WTC11 (cell line): ENCODE data around the gene DEPDC5. TPM values are rescaled to one million over a fixed set of nuclear protein-coding genes. Genes with fewer than 3 reads are reported as not detected.
A peak's percentile ranks its signal among the peaks of the same experiment; 100 is the strongest.

Experiments used
- ATAC-seq: fragments of 200-7000 bp; cut with Tn5 transposase; 2 replicates; pipeline ENCODE4 v1.10.0; 2021; ENCODE audit warnings: mild to moderate bottlenecking, moderate library complexity
- CTCF ChIA-PET: fragments of 300-600 bp; sonication (Branson Sonifier 250); formaldehyde crosslinking; loops from one replicate; lab custom pipeline; 2021; ENCODE audit warnings: antibody characterized with exemption; lab: Charles Lee
- POLR2A ChIA-PET: fragments of 350-600 bp; sonication (Branson Sonifier 250); formaldehyde crosslinking; loops from one replicate; lab custom pipeline; 2021; ENCODE audit warnings: antibody characterized with exemption; lab: Charles Lee
- DNase-seq: peaks from one replicate; pipeline ENCODE4 v3.0.0; 2021; ENCODE audit warnings: low spot score
- H3K27ac Mint-ChIP-seq: 2 replicates; pipeline ENCODE4 v1.8.0; 2021; ENCODE audit warnings: mixed read lengths
- H3K27me3 Mint-ChIP-seq: 2 replicates; pipeline ENCODE4 v1.8.0; 2021; ENCODE audit warnings: low read depth, mild to moderate bottlenecking, moderate library complexity, mixed read lengths
- H3K36me3 Mint-ChIP-seq: 2 replicates; pipeline ENCODE4 v1.8.0; 2021; ENCODE audit warnings: mixed read lengths
- H3K4me1 Mint-ChIP-seq: 2 replicates; pipeline ENCODE4 v1.8.0; 2022; ENCODE audit warnings: mixed read lengths
- H3K4me3 Mint-ChIP-seq: 2 replicates; pipeline ENCODE4 v1.8.0; 2021; ENCODE audit warnings: mild to moderate bottlenecking, moderate library complexity, mixed read lengths
- H3K9me3 Mint-ChIP-seq: 2 replicates; pipeline ENCODE4 v1.8.0; 2021; ENCODE audit warnings: mixed read lengths
- ATF1 ChIP-seq: sonication (generic); formaldehyde crosslinking; IDR thresholded peaks from 2 replicates; pipeline ENCODE4 v1.8.1; 2023; ENCODE audit warnings: mild to moderate bottlenecking, moderate library complexity, missing genetic modification reagents
- ATF3 ChIP-seq: sonication (generic); formaldehyde crosslinking; conservative IDR thresholded peaks from 2 replicates; pipeline ENCODE4 v1.8.1; 2022; ENCODE audit warnings: mild to moderate bottlenecking, missing genetic modification reagents
- CTCF ChIP-seq: fragments of 200-600 bp; IDR thresholded peaks from 2 replicates; pipeline ENCODE4 v1.8.0; 2022; ENCODE audit warnings: antibody characterized with exemption
- E2F5 ChIP-seq: sonication (generic); formaldehyde crosslinking; IDR thresholded peaks from 2 replicates; pipeline ENCODE4 v1.8.1; 2022; ENCODE audit warnings: mild to moderate bottlenecking, moderate library complexity, missing genetic modification reagents
- ETV6 ChIP-seq: sonication (generic); formaldehyde crosslinking; IDR thresholded peaks from 2 replicates; pipeline ENCODE4 v1.8.1; 2022; ENCODE audit warnings: mild to moderate bottlenecking, missing genetic modification reagents
- GTF2I ChIP-seq: fragments of 250-450 bp; sonication (Bioruptor Pico); conservative IDR thresholded peaks from 2 replicates; pipeline ENCODE4 v1.4.0; 2021; ENCODE audit warnings: mild to moderate bottlenecking
- HMGA2 ChIP-seq: fragments of 250-450 bp; sonication (Bioruptor Pico); IDR thresholded peaks from 2 replicates; pipeline ENCODE4 v1.4.0; 2021; ENCODE audit warnings: mild to moderate bottlenecking, moderate library complexity
- MYBL2 ChIP-seq: sonication (generic); formaldehyde crosslinking; IDR thresholded peaks from 2 replicates; pipeline ENCODE4 v1.8.1; 2023; ENCODE audit warnings: mild to moderate bottlenecking, moderate library complexity, missing genetic modification reagents
- NFATC4 ChIP-seq: fragments of 250-450 bp; sonication (Bioruptor Pico); IDR thresholded peaks from 2 replicates; pipeline ENCODE4 v1.9.0; 2021; ENCODE audit warnings: mild to moderate bottlenecking
- NR1H2 ChIP-seq: sonication (generic); formaldehyde crosslinking; IDR thresholded peaks from 2 replicates; pipeline ENCODE4 v1.9.0; 2021; ENCODE audit warnings: mild to moderate bottlenecking, moderate library complexity, missing genetic modification reagents
- PREB ChIP-seq: sonication (generic); formaldehyde crosslinking; IDR thresholded peaks from 2 replicates; pipeline ENCODE4 v1.8.1; 2022; ENCODE audit warnings: mild to moderate bottlenecking, missing genetic modification reagents, moderate library complexity, borderline replicate concordance
- SMAD3 ChIP-seq: sonication (generic); formaldehyde crosslinking; IDR thresholded peaks from 2 replicates; pipeline ENCODE4 v1.8.0; 2022; ENCODE audit warnings: missing genetic modification reagents, mild to moderate bottlenecking, borderline replicate concordance
- TCF7 ChIP-seq: sonication (generic); formaldehyde crosslinking; IDR thresholded peaks from 2 replicates; pipeline ENCODE4 v1.8.0; 2022; ENCODE audit warnings: mild to moderate bottlenecking, low read depth, missing genetic modification reagents, moderate library complexity
- TP53 ChIP-seq: sonication (generic); formaldehyde crosslinking; IDR thresholded peaks from 2 replicates; pipeline ENCODE4 v1.8.1; 2023; ENCODE audit warnings: mild to moderate bottlenecking, missing genetic modification reagents
- ZNF219 ChIP-seq: sonication (generic); formaldehyde crosslinking; IDR thresholded peaks from 2 replicates; pipeline ENCODE4 v1.8.0; 2023; ENCODE audit warnings: missing genetic modification reagents, mild to moderate bottlenecking, borderline replicate concordance
- ZNF281 ChIP-seq: sonication (generic); formaldehyde crosslinking; IDR thresholded peaks from 2 replicates; pipeline ENCODE4 v1.8.0; 2023; ENCODE audit warnings: mild to moderate bottlenecking, missing genetic modification reagents
- total RNA-seq: library from RNA; stranded (reverse); gene quantifications from 3 replicates; pipeline ENCODE4 v1.2.3, GENCODE V29; 2021
- TF ChIP-seq, protein P1 (sequence below): sonication (generic); formaldehyde crosslinking; IDR thresholded peaks from 2 replicates; pipeline ENCODE4 v1.8.1; 2023; ENCODE audit warnings: mild to moderate bottlenecking, moderate library complexity, missing genetic modification reagents
- TF ChIP-seq, protein P2 (sequence below): fragments of 250-450 bp; sonication (Bioruptor Pico); IDR thresholded peaks from 2 replicates; pipeline ENCODE4 v1.8.0; 2021; ENCODE audit warnings: mild to moderate bottlenecking

DEPDC5 gene
- total RNA-seq, 1 experiment from 2014 or later: 40.5 TPM

- TF ChIP-seq ZNF281: no peak
- no peak for TF ChIP-seq NR1H2
- no peak for TF ChIP-seq TCF7 (CRISPR knock-in tag)
- TF ChIP-seq ZNF219 (CRISPR knock-in tag): no peak
- no peak for TF ChIP-seq ETV6
- TF ChIP-seq GTF2I: no peak
Observed at GRCh38 chr22:31736458-31736857, 17.4 kb upstream of the DEPDC5 start (continued).

DNA sequence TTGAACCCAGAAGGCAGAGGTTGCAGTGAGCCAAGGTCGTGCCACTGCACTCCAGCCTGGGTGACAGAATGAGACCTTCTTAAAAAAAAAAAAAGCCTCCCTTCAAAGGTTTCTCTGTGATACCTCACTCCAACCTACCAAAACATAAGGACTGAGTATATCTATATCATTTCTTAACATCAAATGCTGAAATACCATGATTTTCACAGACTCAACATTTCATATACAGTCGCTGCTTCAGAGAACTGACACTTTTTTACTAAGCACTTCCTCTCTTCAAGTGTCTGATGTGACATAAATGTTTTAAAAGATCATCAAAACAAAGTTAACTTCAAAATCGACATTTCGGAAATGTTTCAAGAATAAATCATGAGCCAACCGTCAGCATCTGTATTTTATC lies 15.9 kb upstream of the DEPDC5 start:
- TF ChIP-seq ATF1 (CRISPR knock-in tag) (no peak), MYBL2 (CRISPR knock-in tag) (no peak), CTCF (no peak), SMAD3 (CRISPR knock-in tag) (no peak), HMGA2 (CRISPR knock-in tag) (no peak), E2F5 (no peak), ATF3 (CRISPR knock-in tag) (no peak), TP53 (no peak), NFATC4 (CRISPR knock-in tag) (no peak), PREB (CRISPR knock-in tag) (no peak)
- TF ChIP-seq, protein P1, sequence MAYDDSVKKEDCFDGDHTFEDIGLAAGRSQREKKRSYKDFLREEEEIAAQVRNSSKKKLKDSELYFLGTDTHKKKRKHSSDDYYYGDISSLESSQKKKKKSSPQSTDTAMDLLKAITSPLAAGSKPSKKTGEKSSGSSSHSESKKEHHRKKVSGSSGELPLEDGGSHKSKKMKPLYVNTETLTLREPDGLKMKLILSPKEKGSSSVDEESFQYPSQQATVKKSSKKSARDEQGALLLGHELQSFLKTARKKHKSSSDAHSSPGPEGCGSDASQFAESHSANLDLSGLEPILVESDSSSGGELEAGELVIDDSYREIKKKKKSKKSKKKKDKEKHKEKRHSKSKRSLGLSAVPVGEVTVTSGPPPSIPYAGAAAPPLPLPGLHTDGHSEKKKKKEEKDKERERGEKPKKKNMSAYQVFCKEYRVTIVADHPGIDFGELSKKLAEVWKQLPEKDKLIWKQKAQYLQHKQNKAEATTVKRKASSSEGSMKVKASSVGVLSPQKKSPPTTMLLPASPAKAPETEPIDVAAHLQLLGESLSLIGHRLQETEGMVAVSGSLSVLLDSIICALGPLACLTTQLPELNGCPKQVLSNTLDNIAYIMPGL: no peak
- TF ChIP-seq, protein P2, sequence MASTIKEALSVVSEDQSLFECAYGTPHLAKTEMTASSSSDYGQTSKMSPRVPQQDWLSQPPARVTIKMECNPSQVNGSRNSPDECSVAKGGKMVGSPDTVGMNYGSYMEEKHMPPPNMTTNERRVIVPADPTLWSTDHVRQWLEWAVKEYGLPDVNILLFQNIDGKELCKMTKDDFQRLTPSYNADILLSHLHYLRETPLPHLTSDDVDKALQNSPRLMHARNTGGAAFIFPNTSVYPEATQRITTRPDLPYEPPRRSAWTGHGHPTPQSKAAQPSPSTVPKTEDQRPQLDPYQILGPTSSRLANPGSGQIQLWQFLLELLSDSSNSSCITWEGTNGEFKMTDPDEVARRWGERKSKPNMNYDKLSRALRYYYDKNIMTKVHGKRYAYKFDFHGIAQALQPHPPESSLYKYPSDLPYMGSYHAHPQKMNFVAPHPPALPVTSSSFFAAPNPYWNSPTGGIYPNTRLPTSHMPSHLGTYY (CRISPR knock-in tag): no peak
- ChIA-PET CTCF (interaction anchor here (1.0 to 1.2 kb wide), 2 partner anchors 10 to 232 kb away, joined by 3 read pairs; no protein-coding TSS in a partner anchor), POLR2A (no interaction called here)
- H3K27me3 Mint-ChIP-seq: no peaks in the 10 kb centered on the region
- H3K9me3 Mint-ChIP-seq: no peaks in the 10 kb centered on the region
- H3K4me3 Mint-ChIP-seq: no peak overlapping the region
- DNase-seq (no peak), ATAC-seq (no peak)
- no peaks in the 10 kb centered on the region for H3K4me1 Mint-ChIP-seq
- peaks cover 47% of the 10 kb centered on the region for H3K36me3 Mint-ChIP-seq
- H3K27ac Mint-ChIP-seq: peak overlapping the region; percentile 45; the same call in 1 of the 2 replicates
